ENCODE data around the gene UBR3. TPM values are rescaled to one million over a fixed set of nuclear protein-coding genes. Genes with fewer than 3 reads are reported as not detected.
"Not testable (repeated sequence)": the region's sequence is repeated elsewhere in the genome, so short reads cannot be mapped to it uniquely, and the experiment has no call there.

The UBR3 gene
- total RNA-seq, 1 experiment from 2014 or later, result 9.3 TPM

DNA sequence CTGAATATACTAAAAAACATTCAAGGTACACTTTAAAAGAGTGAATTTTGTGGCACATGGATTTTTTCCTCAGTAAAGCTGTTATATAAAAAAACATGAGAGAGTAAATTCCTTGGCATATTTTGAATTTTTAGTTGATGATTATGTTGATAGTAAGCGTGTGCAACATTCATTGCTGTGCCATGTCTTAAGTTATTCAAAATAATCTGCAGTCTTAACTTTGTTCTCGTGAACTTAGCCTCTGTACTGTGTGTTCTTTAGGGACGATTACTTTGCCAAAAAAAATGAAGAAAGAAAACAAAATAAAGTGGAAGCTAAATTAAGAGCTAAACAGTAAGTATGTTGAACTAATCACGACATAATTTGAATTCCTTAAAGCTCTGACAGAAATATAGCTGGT is 19.0 kb upstream of the UBR3 start:
- Histone ChIP-seq H3K27me3 (ENCODE audit: control insufficient read depth, insufficient read depth, low read length) (no peaks in the 10 kb centered on the region), H3K4me3 (ENCODE audit: insufficient read depth, low read depth, low read length) (no peak overlapping the region), H3K36me3 (replicated peaks; ENCODE audit: control insufficient read depth, insufficient read depth, low read length) (peaks cover 24% of the 10 kb centered on the region)
- no peak for DNase-seq

- no peak for DNase-seq
- Histone ChIP-seq H3K4me3 (ENCODE audit: insufficient read depth, low read depth, low read length) (no peak overlapping the region), H3K36me3 (replicated peaks; ENCODE audit: control insufficient read depth, insufficient read depth, low read length) (peaks cover 4% of the 10 kb centered on the region), H3K27me3 (ENCODE audit: control insufficient read depth, insufficient read depth, low read length) (no peaks in the 10 kb centered on the region)
These were observed 11.4 kb upstream of the UBR3 start for GRCh38 chr2:169815849-169816248.

DNA sequence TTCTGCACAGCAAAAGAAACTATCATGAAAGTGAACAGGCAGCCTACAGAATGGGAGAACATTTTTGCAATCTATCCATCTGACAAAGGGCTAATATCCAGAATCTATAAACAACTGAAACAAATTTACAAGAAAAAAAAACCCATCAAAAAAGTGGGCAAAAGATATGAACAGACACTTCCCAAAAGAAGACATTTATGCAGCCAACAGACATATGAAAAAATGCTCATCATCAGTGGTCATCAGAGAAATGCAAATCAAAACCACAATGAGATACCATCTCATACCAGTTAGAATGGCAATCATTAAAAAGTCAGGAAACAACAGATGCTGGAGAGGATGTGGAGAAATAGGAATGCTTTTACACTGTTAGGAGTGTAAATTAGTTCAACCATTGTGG is 10.3 kb upstream of the UBR3 start:
- not testable (repeated sequence) for H3K4me3 ChIP-seq (ENCODE audit: insufficient read depth, low read depth, low read length); H3K36me3 ChIP-seq (replicated peaks; ENCODE audit: control insufficient read depth, insufficient read depth, low read length); H3K27me3 ChIP-seq (ENCODE audit: control insufficient read depth, insufficient read depth, low read length); DNase-seq

GRCh38 chr2:169817369-169817768 is 9.9 kb upstream of the UBR3 start:
- not testable (repeated sequence) for H3K4me3 ChIP-seq (ENCODE audit: insufficient read depth, low read depth, low read length); H3K36me3 ChIP-seq (replicated peaks; ENCODE audit: control insufficient read depth, insufficient read depth, low read length); DNase-seq; H3K27me3 ChIP-seq (ENCODE audit: control insufficient read depth, insufficient read depth, low read length)

DNA sequence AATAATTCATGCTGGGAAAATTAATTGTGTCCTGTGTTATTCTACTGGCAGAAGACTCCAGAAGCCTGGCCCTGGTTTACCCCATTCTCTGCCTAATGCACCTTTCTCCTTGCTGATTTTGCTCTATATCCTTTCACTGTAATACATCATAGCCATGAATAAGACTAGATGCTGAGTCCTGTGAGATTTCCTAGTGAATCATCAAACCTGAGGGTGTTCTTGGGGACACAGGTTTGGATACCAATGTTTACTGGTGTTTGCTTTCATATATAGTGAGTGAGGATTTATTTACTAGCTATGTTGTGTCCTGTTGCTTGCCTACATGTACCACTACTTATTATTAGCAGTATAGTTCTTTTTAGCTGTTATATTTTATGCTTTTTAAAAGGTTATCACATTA is 9.0 kb upstream of the UBR3 start:
- DNase-seq, result no peak
- no peak overlapping the region for H3K4me3 ChIP-seq (ENCODE audit: insufficient read depth, low read depth, low read length)
- no peaks in the 10 kb centered on the region for H3K27me3 ChIP-seq (ENCODE audit: control insufficient read depth, insufficient read depth, low read length)
- peaks cover 6% of the 10 kb centered on the region for H3K36me3 ChIP-seq (replicated peaks; ENCODE audit: control insufficient read depth, insufficient read depth, low read length)

DNA sequence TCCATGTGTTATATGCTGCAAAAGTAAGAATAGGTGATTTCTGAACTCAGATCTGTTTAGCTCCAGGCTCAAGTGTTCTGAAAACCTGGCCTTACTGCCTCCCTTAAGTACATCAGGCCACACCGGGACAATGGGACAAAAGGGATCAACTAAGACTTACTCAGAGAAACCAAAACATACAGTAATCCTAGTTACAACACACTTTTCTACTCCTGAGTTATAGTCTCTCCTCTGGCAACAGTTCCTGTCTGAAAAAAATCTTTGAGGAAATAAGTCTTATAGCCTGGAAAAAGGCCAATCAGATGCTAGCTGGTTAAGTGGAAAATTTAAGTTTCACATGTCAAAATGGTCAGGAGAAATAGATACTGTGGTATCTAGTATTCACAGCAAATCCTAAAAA is 8.1 kb upstream of the UBR3 start:
- Histone ChIP-seq H3K27me3 (ENCODE audit: control insufficient read depth, insufficient read depth, low read length) (no peaks in the 10 kb centered on the region), H3K36me3 (replicated peaks; ENCODE audit: control insufficient read depth, insufficient read depth, low read length) (peaks cover 6% of the 10 kb centered on the region), H3K4me3 (ENCODE audit: insufficient read depth, low read depth, low read length) (no peak overlapping the region)
- no peak for DNase-seq

GRCh38 chr2:169820101-169820500 is 7.2 kb upstream of the UBR3 start:
- not testable (repeated sequence) for H3K36me3 ChIP-seq (replicated peaks; ENCODE audit: control insufficient read depth, insufficient read depth, low read length); H3K4me3 ChIP-seq (ENCODE audit: insufficient read depth, low read depth, low read length); H3K27me3 ChIP-seq (ENCODE audit: control insufficient read depth, insufficient read depth, low read length); DNase-seq

GRCh38 chr2:169822036-169822435 is 5.2 kb upstream of the UBR3 start:
- no peaks in the 10 kb centered on the region for H3K27me3 ChIP-seq (ENCODE audit: control insufficient read depth, insufficient read depth, low read length)
- no peak for DNase-seq
- peaks cover 5% of the 10 kb centered on the region for H3K36me3 ChIP-seq (replicated peaks; ENCODE audit: control insufficient read depth, insufficient read depth, low read length)
- H3K4me3 ChIP-seq (ENCODE audit: insufficient read depth, low read depth, low read length), result no peak overlapping the region

GRCh38 chr2:169822785-169823392 is 4.4 kb upstream of the UBR3 start:
- no peak for DNase-seq
- no peak overlapping the region for H3K4me3 ChIP-seq (ENCODE audit: insufficient read depth, low read depth, low read length)
- H3K36me3 ChIP-seq (replicated peaks; ENCODE audit: control insufficient read depth, insufficient read depth, low read length), result peaks cover 5% of the 10 kb centered on the region
- no peaks in the 10 kb centered on the region for H3K27me3 ChIP-seq (ENCODE audit: control insufficient read depth, insufficient read depth, low read length)

DNA sequence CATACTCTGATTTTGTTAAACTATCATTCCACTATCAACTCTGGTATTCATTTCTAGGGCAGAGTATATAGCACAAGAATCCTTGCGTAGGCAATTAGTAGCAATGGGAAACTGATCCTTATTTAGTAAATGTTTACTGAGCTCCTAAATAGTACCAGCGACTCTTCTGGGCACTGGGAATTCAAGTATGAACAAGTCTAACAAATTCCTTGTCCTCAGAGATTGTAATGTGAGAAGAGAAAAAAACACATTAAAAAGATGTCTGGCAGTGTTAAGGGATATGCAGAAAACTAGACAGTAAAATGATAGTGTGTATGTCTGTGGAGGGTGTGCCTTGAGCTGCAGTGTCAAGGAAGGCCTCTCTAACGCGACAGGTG is 3.3 kb upstream of the UBR3 start:
- DNase-seq, result no peak
- Histone ChIP-seq H3K27me3 (ENCODE audit: control insufficient read depth, insufficient read depth, low read length) (no peaks in the 10 kb centered on the region), H3K4me3 (ENCODE audit: insufficient read depth, low read depth, low read length) (peak overlapping the region; percentile 75), H3K36me3 (replicated peaks; ENCODE audit: control insufficient read depth, insufficient read depth, low read length) (peaks cover 3% of the 10 kb centered on the region)

GRCh38 chr2:169824373-169825333 is 2.6 kb upstream of the UBR3 start, which contains the start of gene METTL5:
TSS of gene METTL5 (minus strand) at chr2:169824905. CDS start at chr2:169824597, 308 bp downstream.
- Histone ChIP-seq H3K36me3 (replicated peaks; ENCODE audit: control insufficient read depth, insufficient read depth, low read length) (peaks cover 3% of the 10 kb centered on the region), H3K4me3 (ENCODE audit: insufficient read depth, low read depth, low read length) (peak within 1 kb of the TSS; percentile 75), H3K27me3 (ENCODE audit: control insufficient read depth, insufficient read depth, low read length) (no peaks in the 10 kb centered on the region)
- DNase-seq, result peak; percentile 95

- Histone ChIP-seq H3K4me3 (ENCODE audit: insufficient read depth, low read depth, low read length) (peak overlapping the region; percentile 81), H3K36me3 (replicated peaks; ENCODE audit: control insufficient read depth, insufficient read depth, low read length) (no peaks in the 10 kb centered on the region), H3K27me3 (ENCODE audit: control insufficient read depth, insufficient read depth, low read length) (no peaks in the 10 kb centered on the region)
- DNase-seq, result peak; percentile 65
These were observed 1.0 kb downstream of the UBR3 start for GRCh38 chr2:169828141-169828811.

GRCh38 chr2:169834401-169834800 is 7.1 kb downstream of the UBR3 start:
- Histone ChIP-seq H3K27me3 (ENCODE audit: control insufficient read depth, insufficient read depth, low read length) (no peaks in the 10 kb centered on the region), H3K36me3 (replicated peaks; ENCODE audit: control insufficient read depth, insufficient read depth, low read length) (no peaks in the 10 kb centered on the region), H3K4me3 (ENCODE audit: insufficient read depth, low read depth, low read length) (no peak overlapping the region)
- no peak for DNase-seq

- DNase-seq, result no peak
These were observed 11.7 kb downstream of the UBR3 start for GRCh38 chr2:169838743-169839489.

More at GRCh38 chr2:169838743-169839489, 11.7 kb downstream of the UBR3 start:
- no peaks in the 10 kb centered on the region for H3K27me3 ChIP-seq (ENCODE audit: control insufficient read depth, insufficient read depth, low read length)
- no peak overlapping the region for H3K4me3 ChIP-seq (ENCODE audit: insufficient read depth, low read depth, low read length)
- no peaks in the 10 kb centered on the region for H3K36me3 ChIP-seq (replicated peaks; ENCODE audit: control insufficient read depth, insufficient read depth, low read length)

All from H7 (cell line).